Cardiac fibroblast (primary cell): ENCODE data around the gene IDS.

Source experiments
- DNase-seq, 2 donors: peaks; one replicate each; pipeline versions ENCODE4 v3.0.0 to v3.0.0-alpha.2; 2010; ENCODE audit warnings: low read depth in 2 of 2
- H3K4me3 ChIP-seq, 2 donors: replicated peaks in 1 of 2; 1 replicate in 1 of 2; 2 replicates in 1 of 2; pipeline ENCODE4 v1.5.1; 2011; ENCODE audit warnings: low read depth in 2 of 2, low read length in 2 of 2, mild to moderate bottlenecking in 2 of 2, moderate library complexity in 1 of 2
- CTCF ChIP-seq: IDR thresholded peaks from one replicate; pipeline ENCODE4 v1.5.1; 2011; ENCODE audit warnings: low read depth, mild to moderate bottlenecking, low read length, inconsistent platforms

IDS gene

GRCh38 chrX:149498767-149499166 is 6.3 kb downstream of the IDS start:
- no peak for DNase-seq
- H3K4me3 ChIP-seq = no peak overlapping the region
- no peak for TF ChIP-seq CTCF

GRCh38 chrX:149497626-149498025 is 7.5 kb downstream of the IDS start:
- TF ChIP-seq CTCF = no peak
- peak in 1 of 2 donors; percentile 67 for DNase-seq
- H3K4me3 ChIP-seq = no peak overlapping the region

- no peak for DNase-seq
- no peak overlapping the region for H3K4me3 ChIP-seq
- no peak for TF ChIP-seq CTCF
These were observed 8.1 kb downstream of the IDS start for GRCh38 chrX:149497054-149497453.

GRCh38 chrX:149495573-149496071 is 9.5 kb downstream of the IDS start:
- no peak for TF ChIP-seq CTCF
- no peak overlapping the region for H3K4me3 ChIP-seq
- peak; percentile 35 to 89 for DNase-seq

- no peak overlapping the region for H3K4me3 ChIP-seq
- no peak for TF ChIP-seq CTCF
- DNase-seq = peak in 1 of 2 donors; percentile 56
These were observed 10.1 kb downstream of the IDS start for GRCh38 chrX:149494844-149495565.

GRCh38 chrX:149493567-149494562 is 11.2 kb downstream of the IDS start:
- peak in 1 of 2 donors; percentile 19 for DNase-seq
- no peak overlapping the region for H3K4me3 ChIP-seq
- TF ChIP-seq CTCF = no peak
